Hepatic stellate cell (primary cell): ENCODE measurements around the gene RASA3.
"Not testable (repeated sequence)": the region's sequence is repeated elsewhere in the genome, so short reads cannot be mapped to it uniquely, and the experiment has no call there.

Source experiments
- DNase-seq: peaks from one replicate; pipeline ENCODE4 v3.0.0; 2011; ENCODE audit warnings: low spot score

Gene RASA3

GRCh38 chr13:114142640-114143490 lies 10.4 kb upstream of the RASA3 start:
- DNase-seq = no peak

- DNase-seq = no peak
These were observed 9.7 kb upstream of the RASA3 start for GRCh38 chr13:114142137-114142550.

GRCh38 chr13:114141261-114141996 lies 9.0 kb upstream of the RASA3 start:
- DNase-seq = no peak

- DNase-seq = no peak
These were observed 8.5 kb upstream of the RASA3 start for GRCh38 chr13:114140906-114141250.

- no peak for DNase-seq
These were observed 7.9 kb upstream of the RASA3 start for GRCh38 chr13:114140131-114140905.

GRCh38 chr13:114136576-114136975 lies 4.2 kb upstream of the RASA3 start:
- DNase-seq = no peak

GRCh38 chr13:114135731-114136171 lies 3.3 kb upstream of the RASA3 start:
- DNase-seq = no peak

- DNase-seq = no peak
These were observed 2.7 kb upstream of the RASA3 start for GRCh38 chr13:114134944-114135610.

GRCh38 chr13:114134111-114134943 lies 1.9 kb upstream of the RASA3 start:
- no peak for DNase-seq

- not testable (repeated sequence) for DNase-seq
These were observed 1.1 kb upstream of the RASA3 start for GRCh38 chr13:114133552-114133951.

GRCh38 chr13:114133126-114133525 lies 703 bp upstream of the RASA3 start:
- DNase-seq = not testable (repeated sequence)

GRCh38 chr13:114131583-114132418 lies 622 bp downstream of the RASA3 start:
- peak; percentile 55 for DNase-seq

- peak; percentile 98 for DNase-seq
These were observed 1.4 kb downstream of the RASA3 start for GRCh38 chr13:114130837-114131582.

GRCh38 chr13:114130131-114130836 lies 2.1 kb downstream of the RASA3 start:
- DNase-seq = no peak

- no peak for DNase-seq
These were observed 2.8 kb downstream of the RASA3 start for GRCh38 chr13:114129649-114130062.

- DNase-seq = peak; percentile 96
These were observed 3.5 kb downstream of the RASA3 start for GRCh38 chr13:114128624-114129522.

- DNase-seq = no peak
These were observed 4.1 kb downstream of the RASA3 start for GRCh38 chr13:114128348-114128623.
